H1 (cell line): ENCODE measurements around the gene MBLAC1. TPM values are rescaled to one million over a fixed set of nuclear protein-coding genes. Genes with fewer than 3 reads are reported as not detected.

ENCODE experiments used
- BRCA1 ChIP-seq: IDR thresholded peaks from 2 replicates; pipeline ENCODE4 v1.6.1; 2012; ENCODE audit warnings: low read depth, low read length, improper control_type of control experiment
- CBX5 ChIP-seq: fragments of 300-800, 300-1000 bp; sonication (generic); IDR thresholded peaks from 2 replicates; pipeline ENCODE4 v1.7.1; 2016; ENCODE audit warnings: antibody characterized with exemption, low read length, low read depth
- CHD1 ChIP-seq: IDR thresholded peaks from 2 replicates; pipeline ENCODE4 v1.6.1; 2012; ENCODE audit warnings: low read depth, low read length, improper control_type of control experiment
- EGR1 ChIP-seq: IDR thresholded peaks from 2 replicates; pipeline ENCODE4 v1.6.1; 2011; ENCODE audit warnings: low read depth, low read length, borderline replicate concordance
- HDAC6 ChIP-seq: IDR thresholded peaks from one replicate; pipeline ENCODE4 v1.7.1; 2012; ENCODE audit warnings: low read depth, mild to moderate bottlenecking, inconsistent platforms, low read length, moderate library complexity
- NRF1 ChIP-seq: IDR thresholded peaks from 2 replicates; pipeline ENCODE4 v1.6.1; 2011; ENCODE audit warnings: mild to moderate bottlenecking, low read depth, low read length, improper control_type of control experiment
- PHF8 ChIP-seq: fragments of 200-600 bp; sonication (generic); conservative IDR thresholded peaks from 2 replicates; pipeline ENCODE4 v1.7.1; 2012; ENCODE audit warnings: low read depth, mild to moderate bottlenecking, inconsistent platforms, low read length, moderate library complexity
- POLR2A ChIP-seq, 2 experiments: IDR thresholded peaks; 1 replicate in 1 of 2; 2 replicates in 1 of 2; pipeline ENCODE4 v1.6.1; 2011; ENCODE audit warnings: low read depth in 2 of 2, low read length in 2 of 2, mild to moderate bottlenecking in 2 of 2; ENCODE audit errors: control extremely low read depth in 1 of 2
- RBBP5 ChIP-seq: IDR thresholded peaks from 2 replicates; pipeline ENCODE4 v1.7.1; 2012; ENCODE audit warnings: low read depth, mild to moderate bottlenecking, inconsistent platforms, low read length, moderate library complexity, borderline replicate concordance
- SAP30 ChIP-seq: fragments of 300-600 bp; sonication (generic); IDR thresholded peaks from 2 replicates; pipeline ENCODE4 v1.7.1; 2012; ENCODE audit warnings: low read length, moderate library complexity, mild to moderate bottlenecking, inconsistent platforms; ENCODE audit not compliant: insufficient read depth, insufficient replicate concordance
- SIN3A ChIP-seq, 2 experiments: IDR thresholded peaks in 1 of 2; conservative IDR thresholded peaks in 1 of 2; 2 replicates each; pipeline ENCODE4 v1.6.1; 2011 to 2012; ENCODE audit warnings: low read length in 2 of 2, improper control_type of control experiment in 1 of 2, low read depth in 1 of 2, mild to moderate bottlenecking in 1 of 2
- SIRT6 ChIP-seq: IDR thresholded peaks from one replicate; pipeline ENCODE4 v1.7.1; 2012; ENCODE audit warnings: low read length, inconsistent platforms
- SP4 ChIP-seq: IDR thresholded peaks from 2 replicates; pipeline ENCODE4 v1.6.1; 2012; ENCODE audit warnings: low read length, inconsistent platforms
- SUZ12 ChIP-seq: fragments of 200-600 bp; sonication (generic); IDR thresholded peaks from 2 replicates; pipeline ENCODE4 v1.6.1; 2012; ENCODE audit warnings: mild to moderate bottlenecking, inconsistent platforms, low read length, moderate library complexity, mixed read lengths
- TAF1 ChIP-seq: IDR thresholded peaks from 2 replicates; pipeline ENCODE4 v1.6.1; 2011; ENCODE audit warnings: mild to moderate bottlenecking, low read depth, low read length
- TAF7 ChIP-seq: optimal IDR thresholded peaks from 2 replicates; pipeline ENCODE3; 2011; ENCODE audit warnings: low read depth, mild to moderate bottlenecking, inconsistent platforms, low read length, moderate library complexity, borderline replicate concordance
- TBP ChIP-seq: IDR thresholded peaks from 2 replicates; pipeline ENCODE4 v1.6.1; 2011; ENCODE audit warnings: low read depth, low read length, improper control_type of control experiment
- TEAD4 ChIP-seq: IDR thresholded peaks from 2 replicates; pipeline ENCODE4 v1.6.1; 2012; ENCODE audit warnings: low read depth, low read length, inconsistent platforms, mixed read lengths
- ZNF274 ChIP-seq: IDR thresholded peaks from 2 replicates; pipeline ENCODE4 v1.7.0; 2012; ENCODE audit warnings: low read length, borderline replicate concordance; ENCODE audit errors: extremely low read depth
- polyA plus RNA-seq, 7 experiments: library from polyadenylated mRNA; depleted of rRNA in 3 of 7; stranded (reverse) in 5 of 7; unstranded in 2 of 7; fragments of >200 nt in 5 of 7; fragments of 200-250 nt in 2 of 7; gene quantifications; 1 replicate in 5 of 7; 2 replicates in 1 of 7; 4 replicates in 1 of 7; pipeline versions ENCODE4 v1.2.1 to v1.2.3, GENCODE V29; 2011 to 2013; ENCODE audit warnings: missing spikeins in 2 of 7, mixed read lengths in 2 of 7
- total RNA-seq: library from RNA; stranded (reverse); fragmentation: NEBNext Ultra II Directional; extraction: Animal tissue kit (Norgen Biotek cat#: 25700); gene quantifications from 2 replicates; pipeline ENCODE4 v1.2.1, GENCODE V29; 2021
- TF ChIP-seq, protein P1 (sequence below): IDR thresholded peaks from 2 replicates; pipeline ENCODE4 v1.6.1; 2012; ENCODE audit warnings: inconsistent platforms
- TF ChIP-seq, protein P2 (sequence below): IDR thresholded peaks from 2 replicates; pipeline ENCODE4 v1.6.1; 2011; ENCODE audit warnings: low read depth, mild to moderate bottlenecking, low read length; ENCODE audit not compliant: insufficient read depth
- TF ChIP-seq, protein P3 (sequence below): IDR thresholded peaks from 2 replicates; pipeline ENCODE4 v1.6.1; 2011; ENCODE audit warnings: low read length, improper control_type of control experiment

MBLAC1 gene
- total and polyA plus RNA-seq, 2 of the 8 experiments (the other 6 are each of a cell fraction or from before 2014, with no cell fraction given): 1.00 to 1.7 TPM

- TF ChIP-seq PHF8 (no peak), SAP30 (no peak), TAF1 (0 out of 2 replicates have a peak, but pooled peaks have one; percentile 38), SUZ12 (no peak), CBX5 (no peak), EGR1 (no peak), NRF1 (no peak), TAF7 (peak; percentile 26), SIN3A (conservative IDR thresholded peaks at IDR 0.05 in 1 of 2, IDR thresholded peaks at IDR 0.05 in 1 of 2; ENCODE audit: low read depth in 1 of 2, low read length in 2 of 2) (0 out of 4 replicates have a peak, but pooled peaks of 1 of the 2 experiments have one; percentile 31), CHD1 (no peak), SIRT6 (no peak), HDAC6 (no peak), BRCA1 (no peak), TEAD4 (no peak), POLR2A (IDR thresholded peaks at IDR 0.05; ENCODE audit: control extremely low read depth in 1 of 2, low read depth in 2 of 2, low read length in 2 of 2) (0 out of 3 replicates have a peak, but pooled peaks of 1 of the 2 experiments have one; percentile 20), RBBP5 (peak; percentile 51; the same call in 1 of the 2 replicates), SP4 (no peak), TBP (peak; percentile 44; the same call in 1 of the 2 replicates), ZNF274 (no peak)
- TF ChIP-seq, protein P1, sequence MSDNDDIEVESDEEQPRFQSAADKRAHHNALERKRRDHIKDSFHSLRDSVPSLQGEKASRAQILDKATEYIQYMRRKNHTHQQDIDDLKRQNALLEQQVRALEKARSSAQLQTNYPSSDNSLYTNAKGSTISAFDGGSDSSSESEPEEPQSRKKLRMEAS: no peak
- TF ChIP-seq, protein P2, sequence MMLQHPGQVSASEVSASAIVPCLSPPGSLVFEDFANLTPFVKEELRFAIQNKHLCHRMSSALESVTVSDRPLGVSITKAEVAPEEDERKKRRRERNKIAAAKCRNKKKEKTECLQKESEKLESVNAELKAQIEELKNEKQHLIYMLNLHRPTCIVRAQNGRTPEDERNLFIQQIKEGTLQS: peak; percentile 30; the same call in 1 of the 2 replicates
- TF ChIP-seq, protein P3, sequence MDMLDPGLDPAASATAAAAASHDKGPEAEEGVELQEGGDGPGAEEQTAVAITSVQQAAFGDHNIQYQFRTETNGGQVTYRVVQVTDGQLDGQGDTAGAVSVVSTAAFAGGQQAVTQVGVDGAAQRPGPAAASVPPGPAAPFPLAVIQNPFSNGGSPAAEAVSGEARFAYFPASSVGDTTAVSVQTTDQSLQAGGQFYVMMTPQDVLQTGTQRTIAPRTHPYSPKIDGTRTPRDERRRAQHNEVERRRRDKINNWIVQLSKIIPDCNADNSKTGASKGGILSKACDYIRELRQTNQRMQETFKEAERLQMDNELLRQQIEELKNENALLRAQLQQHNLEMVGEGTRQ: no peak
Measured at GRCh38 chr7:100130608-100131453, 4.1 kb downstream of the MBLAC1 start (continued).
